Measurements from ENCODE around the gene ARHGEF7. TPM values are rescaled to one million over a fixed set of nuclear protein-coding genes. Genes with fewer than 3 reads are reported as not detected.

Gene ARHGEF7
- total RNA-seq, 1 experiment from 2014 or later = 47.3 TPM

DNA sequence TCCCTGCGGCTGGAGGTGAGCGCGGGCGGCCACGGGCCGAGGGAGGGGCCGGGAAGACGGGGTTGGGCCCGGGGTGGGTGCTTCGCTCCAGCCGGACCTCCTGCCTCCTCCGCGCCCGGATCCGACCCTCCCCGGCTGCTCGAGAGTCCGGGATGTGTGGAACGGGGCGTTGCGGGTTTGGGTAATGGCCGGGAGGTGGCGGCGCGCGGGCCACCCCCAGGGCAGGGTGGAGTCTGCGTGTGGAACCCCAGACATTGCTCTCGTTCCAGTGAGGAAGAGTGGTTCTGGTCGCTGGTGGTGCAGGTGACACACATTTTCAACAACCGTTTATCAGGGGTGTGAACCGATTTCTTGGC, 38.8 kb downstream of the ARHGEF7 start (continued):
- TF ChIP-seq, protein P1, sequence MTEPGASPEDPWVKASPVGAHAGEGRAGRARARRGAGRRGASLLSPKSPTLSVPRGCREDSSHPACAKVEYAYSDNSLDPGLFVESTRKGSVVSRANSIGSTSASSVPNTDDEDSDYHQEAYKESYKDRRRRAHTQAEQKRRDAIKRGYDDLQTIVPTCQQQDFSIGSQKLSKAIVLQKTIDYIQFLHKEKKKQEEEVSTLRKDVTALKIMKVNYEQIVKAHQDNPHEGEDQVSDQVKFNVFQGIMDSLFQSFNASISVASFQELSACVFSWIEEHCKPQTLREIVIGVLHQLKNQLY (CRISPR knock-in tag; IDR thresholded peaks at IDR 0.05) = 0 out of 2 replicates have a peak, but pooled peaks have one; percentile 59
- TF ChIP-seq, protein P2, sequence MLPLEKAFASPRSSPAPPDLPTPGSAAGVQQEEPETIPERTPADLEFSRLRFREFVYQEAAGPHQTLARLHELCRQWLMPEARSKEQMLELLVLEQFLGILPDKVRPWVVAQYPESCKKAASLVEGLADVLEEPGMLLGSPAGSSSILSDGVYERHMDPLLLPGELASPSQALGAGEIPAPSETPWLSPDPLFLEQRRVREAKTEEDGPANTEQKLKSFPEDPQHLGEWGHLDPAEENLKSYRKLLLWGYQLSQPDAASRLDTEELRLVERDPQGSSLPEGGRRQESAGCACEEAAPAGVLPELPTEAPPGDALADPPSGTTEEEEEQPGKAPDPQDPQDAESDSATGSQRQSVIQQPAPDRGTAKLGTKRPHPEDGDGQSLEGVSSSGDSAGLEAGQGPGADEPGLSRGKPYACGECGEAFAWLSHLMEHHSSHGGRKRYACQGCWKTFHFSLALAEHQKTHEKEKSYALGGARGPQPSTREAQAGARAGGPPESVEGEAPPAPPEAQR (CRISPR knock-in tag; IDR thresholded peaks at IDR 0.05) = no peak
- TF ChIP-seq ZNF121 (CRISPR knock-in tag; IDR thresholded peaks at IDR 0.05) = no peak
- TF ChIP-seq GABPB1 (CRISPR knock-in tag; IDR thresholded peaks at IDR 0.05) = no peak
- TF ChIP-seq ZNF396 (CRISPR knock-in tag; IDR thresholded peaks at IDR 0.05; ENCODE audit: borderline replicate concordance) = no peak
- TF ChIP-seq SOX15 (CRISPR knock-in tag; IDR thresholded peaks at IDR 0.05) = no peak
- TF ChIP-seq ZNF219 (CRISPR knock-in tag; IDR thresholded peaks at IDR 0.05; ENCODE audit: borderline replicate concordance) = no peak
- no peak for TF ChIP-seq NFE2L1 (CRISPR knock-in tag; IDR thresholded peaks at IDR 0.05)
- TF ChIP-seq PREB (CRISPR knock-in tag; IDR thresholded peaks at IDR 0.05; ENCODE audit: borderline replicate concordance) = no peak
- TF ChIP-seq ZNF423 (CRISPR knock-in tag; IDR thresholded peaks at IDR 0.05) = no peak
- no peak for TF ChIP-seq KAT7 (CRISPR knock-in tag; IDR thresholded peaks at IDR 0.05; ENCODE audit: borderline replicate concordance)

DNA sequence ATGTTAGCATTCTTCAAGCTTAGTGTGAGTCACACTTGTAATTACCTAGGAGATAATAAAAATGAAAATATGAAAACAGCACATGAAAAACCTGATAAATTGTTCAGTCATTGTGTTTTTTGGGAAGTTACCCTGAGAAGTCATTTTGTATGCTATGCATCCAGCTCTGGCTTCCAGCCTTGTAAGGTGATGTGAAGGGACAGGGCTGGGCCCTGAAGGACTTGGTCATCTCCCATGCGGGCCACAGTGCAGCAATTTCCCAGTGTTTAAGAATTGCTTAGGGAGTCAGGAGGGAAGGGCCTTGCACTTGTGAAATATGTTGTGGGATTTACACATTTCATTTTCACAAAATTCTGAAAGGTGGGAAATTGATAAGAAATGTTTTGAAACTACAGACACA, 41.3 kb downstream of the ARHGEF7 start:
- ATAC-seq (no peak), DNase-seq (ENCODE audit: low spot score) (no peak)
- CTCF ChIA-PET = interaction anchor here (1.0 to 1.3 kb wide), 2 partner anchors 33 to 89 kb away, joined by 4 to 11 read pairs; no protein-coding TSS in a partner anchor
- Mint-ChIP-seq H3K27me3 (ENCODE audit: low read depth) (no peaks in the 10 kb centered on the region), H3K36me3 (peaks cover 3% of the 10 kb centered on the region), H3K27ac (no peak overlapping the region), H3K4me3 (no peak overlapping the region), H3K4me1 (peaks cover 16% of the 10 kb centered on the region), H3K9me3 (no peaks in the 10 kb centered on the region)
- POLR2A ChIA-PET = no interaction called here
- TF ChIP-seq CREM (CRISPR knock-in tag; IDR thresholded peaks at IDR 0.05) (no peak), SP1 (CRISPR knock-in tag; conservative IDR thresholded peaks at IDR 0.05) (no peak), TP53 (CRISPR knock-in tag; IDR thresholded peaks at IDR 0.05) (no peak), RORB (CRISPR knock-in tag; IDR thresholded peaks at IDR 0.05) (no peak), MXD4 (CRISPR knock-in tag; IDR thresholded peaks at IDR 0.05; ENCODE audit: borderline replicate concordance) (no peak), NFATC4 (CRISPR knock-in tag; IDR thresholded peaks at IDR 0.05) (no peak), ZNF317 (CRISPR knock-in tag; IDR thresholded peaks at IDR 0.05; ENCODE audit: borderline replicate concordance, low read depth) (no peak), IRF2 (CRISPR knock-in tag; IDR thresholded peaks at IDR 0.05; ENCODE audit: borderline replicate concordance, low read depth) (no peak), ZNF232 (CRISPR knock-in tag; IDR thresholded peaks at IDR 0.05) (no peak), FOXK1 (CRISPR knock-in tag; IDR thresholded peaks at IDR 0.05) (no peak), ELF4 (CRISPR knock-in tag; IDR thresholded peaks at IDR 0.05; ENCODE audit: low read depth) (no peak), GRHL2 (CRISPR knock-in tag; IDR thresholded peaks at IDR 0.05; ENCODE audit: insufficient replicate concordance, severe bottlenecking) (no peak), OVOL2 (CRISPR knock-in tag; IDR thresholded peaks at IDR 0.05; ENCODE audit: borderline replicate concordance) (no peak), ZNF671 (CRISPR knock-in tag; IDR thresholded peaks at IDR 0.05) (no peak), CBFB (CRISPR knock-in tag; IDR thresholded peaks at IDR 0.05; ENCODE audit: low read depth) (no peak)
- TF ChIP-seq, protein P3, sequence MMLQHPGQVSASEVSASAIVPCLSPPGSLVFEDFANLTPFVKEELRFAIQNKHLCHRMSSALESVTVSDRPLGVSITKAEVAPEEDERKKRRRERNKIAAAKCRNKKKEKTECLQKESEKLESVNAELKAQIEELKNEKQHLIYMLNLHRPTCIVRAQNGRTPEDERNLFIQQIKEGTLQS (CRISPR knock-in tag; conservative IDR thresholded peaks at IDR 0.05) = no peak
- TF ChIP-seq, protein P4, sequence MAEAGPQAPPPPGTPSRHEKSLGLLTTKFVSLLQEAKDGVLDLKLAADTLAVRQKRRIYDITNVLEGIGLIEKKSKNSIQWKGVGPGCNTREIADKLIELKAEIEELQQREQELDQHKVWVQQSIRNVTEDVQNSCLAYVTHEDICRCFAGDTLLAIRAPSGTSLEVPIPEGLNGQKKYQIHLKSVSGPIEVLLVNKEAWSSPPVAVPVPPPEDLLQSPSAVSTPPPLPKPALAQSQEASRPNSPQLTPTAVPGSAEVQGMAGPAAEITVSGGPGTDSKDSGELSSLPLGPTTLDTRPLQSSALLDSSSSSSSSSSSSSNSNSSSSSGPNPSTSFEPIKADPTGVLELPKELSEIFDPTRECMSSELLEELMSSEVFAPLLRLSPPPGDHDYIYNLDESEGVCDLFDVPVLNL (CRISPR knock-in tag; IDR thresholded peaks at IDR 0.05; ENCODE audit: borderline replicate concordance, low read depth) = no peak
- TF ChIP-seq, protein P5, sequence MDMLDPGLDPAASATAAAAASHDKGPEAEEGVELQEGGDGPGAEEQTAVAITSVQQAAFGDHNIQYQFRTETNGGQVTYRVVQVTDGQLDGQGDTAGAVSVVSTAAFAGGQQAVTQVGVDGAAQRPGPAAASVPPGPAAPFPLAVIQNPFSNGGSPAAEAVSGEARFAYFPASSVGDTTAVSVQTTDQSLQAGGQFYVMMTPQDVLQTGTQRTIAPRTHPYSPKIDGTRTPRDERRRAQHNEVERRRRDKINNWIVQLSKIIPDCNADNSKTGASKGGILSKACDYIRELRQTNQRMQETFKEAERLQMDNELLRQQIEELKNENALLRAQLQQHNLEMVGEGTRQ (CRISPR knock-in tag; IDR thresholded peaks at IDR 0.05) = no peak
